Stimulated activated CD8-positive, alpha-beta memory T cell treated with anti-CD3 and anti-CD28 coated beads, Interleukin-4, amount 100 ng/mL, for 4 hours (primary cell): ENCODE results near the gene KIAA1328.
"Not testable (repeated sequence)": the region's sequence is repeated elsewhere in the genome, so short reads cannot be mapped to it uniquely, and the experiment has no call there.

Experiments
- DNase-seq, 2 donors: peaks; one replicate each; pipeline ENCODE4 v3.0.0-alpha.2; 2020; ENCODE audit warnings: low read depth in 2 of 2, low spot score in 1 of 2

The KIAA1328 gene

GRCh38 chr18:37135177-37135576 lies 306.2 kb downstream of the KIAA1328 start:
- DNase-seq, result no peak

GRCh38 chr18:37138456-37138855 lies 309.5 kb downstream of the KIAA1328 start:
- DNase-seq, result no peak

- DNase-seq, result no peak
Observed at GRCh38 chr18:37139876-37140275, 310.9 kb downstream of the KIAA1328 start.

DNA sequence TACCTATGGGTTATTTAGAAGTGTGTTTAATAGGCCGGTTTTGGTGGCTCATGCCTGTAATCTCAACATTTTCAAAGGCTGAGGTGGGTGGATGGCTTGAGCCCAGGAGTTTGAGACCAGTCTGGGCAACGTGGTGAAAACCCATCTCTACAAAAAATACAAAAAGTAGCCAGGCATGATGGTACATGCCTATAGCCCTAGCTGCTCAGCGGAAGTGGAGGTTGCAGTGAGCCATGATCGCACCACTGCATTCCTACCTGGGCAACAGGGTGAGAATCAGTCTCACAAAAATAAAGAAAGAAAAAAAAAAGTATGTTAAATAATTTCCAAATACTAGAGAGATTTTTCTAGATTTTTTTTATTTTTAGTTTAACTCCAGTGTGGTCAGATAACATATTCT lies 316.0 kb downstream of the KIAA1328 start:
- no peak for DNase-seq

- no peak for DNase-seq
Observed at GRCh38 chr18:37156330-37156942, 327.5 kb downstream of the KIAA1328 start.

DNA sequence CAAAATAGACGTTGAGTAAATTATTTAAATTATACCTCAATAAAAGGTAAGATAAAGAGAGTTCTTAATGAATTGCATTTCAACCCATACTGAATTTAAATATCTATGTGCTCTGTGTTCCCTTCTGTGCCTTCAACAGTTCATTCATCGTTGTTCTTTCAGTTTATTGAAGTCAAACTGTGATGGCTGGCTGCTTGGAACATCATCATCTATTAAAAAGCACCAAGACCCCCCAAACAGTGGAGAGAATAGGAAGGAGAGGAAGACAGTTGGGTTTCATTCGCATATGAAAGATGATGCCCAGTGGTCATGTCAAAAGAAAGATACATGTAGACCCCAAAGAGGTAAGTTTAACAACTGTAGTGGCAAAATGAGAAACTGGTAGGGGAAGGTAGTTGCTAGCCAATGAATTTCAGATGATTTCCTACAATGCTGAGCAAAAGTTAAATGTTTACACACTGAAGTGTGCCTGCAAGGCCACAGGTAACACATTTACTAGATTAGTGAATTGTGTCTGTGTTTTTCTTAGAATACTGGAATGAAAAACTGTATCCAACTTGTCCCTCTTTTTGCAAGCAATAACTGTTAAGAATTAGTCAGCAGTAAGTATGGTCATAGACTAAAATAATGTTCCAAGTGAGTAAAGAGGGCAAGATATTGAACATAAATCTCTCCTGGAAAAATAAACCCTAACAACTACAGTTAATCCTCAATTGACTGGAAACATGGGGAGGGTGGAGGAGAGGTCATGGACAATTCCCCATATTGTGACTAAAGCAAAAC lies 331.3 kb downstream of the KIAA1328 start:
- no peak for DNase-seq

GRCh38 chr18:37161491-37161890 lies 332.6 kb downstream of the KIAA1328 start:
- DNase-seq, result no peak

- DNase-seq, result no peak
Observed at GRCh38 chr18:37162551-37162950, 333.6 kb downstream of the KIAA1328 start.

- no peak for DNase-seq
Observed at GRCh38 chr18:37163119-37163518, 334.2 kb downstream of the KIAA1328 start.

- DNase-seq, result no peak
Observed at GRCh38 chr18:37166491-37166890, 337.6 kb downstream of the KIAA1328 start.

DNA sequence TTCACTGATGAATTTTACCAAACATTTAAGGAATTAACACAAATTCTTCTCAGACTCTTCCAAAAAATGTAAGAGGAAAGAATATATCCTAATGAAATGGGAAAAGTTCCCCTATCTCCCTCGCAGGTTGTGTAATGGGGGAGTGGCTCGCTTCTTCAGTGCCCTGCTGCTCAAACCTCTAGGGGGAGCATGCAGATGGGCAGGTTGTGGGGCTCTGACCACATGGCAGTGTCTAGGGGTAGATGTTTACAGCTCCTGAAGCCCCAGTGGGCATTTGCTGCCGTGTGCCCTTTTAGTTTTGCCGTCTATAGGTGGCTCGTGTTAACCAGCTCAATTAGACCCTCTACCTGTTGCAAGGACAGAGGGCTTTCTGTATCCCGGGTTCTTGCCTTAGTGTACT lies 338.0 kb downstream of the KIAA1328 start:
- DNase-seq, result not testable (repeated sequence)

DNA sequence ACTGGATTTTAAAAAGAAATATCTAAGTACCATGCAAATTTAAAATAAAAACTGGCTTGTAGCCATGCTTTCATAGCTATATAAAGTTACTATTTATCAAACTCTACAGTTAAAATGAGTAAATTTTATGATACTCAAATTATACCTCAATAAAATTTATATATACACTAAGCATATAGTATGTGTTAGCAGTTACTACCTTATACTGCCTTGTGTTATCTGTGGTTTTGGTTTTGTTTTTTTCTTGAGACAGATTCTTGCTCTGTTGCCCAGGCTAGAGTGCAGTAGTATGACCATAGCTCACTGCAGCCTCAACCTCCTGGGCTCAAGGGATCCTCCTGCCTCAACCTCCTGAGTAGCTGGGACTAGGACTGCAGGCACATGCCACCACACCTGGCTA lies 342.1 kb downstream of the KIAA1328 start:
- DNase-seq, result no peak

DNA sequence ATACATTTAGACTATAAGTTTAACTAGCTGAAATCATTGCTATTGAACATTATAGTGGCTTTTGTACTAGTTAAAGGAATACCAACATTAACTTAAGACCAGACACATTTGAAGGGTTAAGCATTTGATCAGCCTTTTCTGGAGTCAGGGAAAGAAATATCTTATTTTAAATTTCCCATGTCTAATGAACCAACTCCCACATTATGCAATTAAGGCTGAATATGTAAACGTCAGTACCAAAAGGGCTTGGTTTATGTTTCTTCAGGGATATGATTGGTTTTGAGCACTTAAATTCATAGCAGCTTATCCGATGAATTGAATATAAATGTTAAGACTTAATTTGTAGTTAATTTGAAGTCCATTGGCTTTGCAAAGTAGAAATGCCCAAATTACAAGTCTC lies 344.5 kb downstream of the KIAA1328 start:
- DNase-seq, result no peak

DNA sequence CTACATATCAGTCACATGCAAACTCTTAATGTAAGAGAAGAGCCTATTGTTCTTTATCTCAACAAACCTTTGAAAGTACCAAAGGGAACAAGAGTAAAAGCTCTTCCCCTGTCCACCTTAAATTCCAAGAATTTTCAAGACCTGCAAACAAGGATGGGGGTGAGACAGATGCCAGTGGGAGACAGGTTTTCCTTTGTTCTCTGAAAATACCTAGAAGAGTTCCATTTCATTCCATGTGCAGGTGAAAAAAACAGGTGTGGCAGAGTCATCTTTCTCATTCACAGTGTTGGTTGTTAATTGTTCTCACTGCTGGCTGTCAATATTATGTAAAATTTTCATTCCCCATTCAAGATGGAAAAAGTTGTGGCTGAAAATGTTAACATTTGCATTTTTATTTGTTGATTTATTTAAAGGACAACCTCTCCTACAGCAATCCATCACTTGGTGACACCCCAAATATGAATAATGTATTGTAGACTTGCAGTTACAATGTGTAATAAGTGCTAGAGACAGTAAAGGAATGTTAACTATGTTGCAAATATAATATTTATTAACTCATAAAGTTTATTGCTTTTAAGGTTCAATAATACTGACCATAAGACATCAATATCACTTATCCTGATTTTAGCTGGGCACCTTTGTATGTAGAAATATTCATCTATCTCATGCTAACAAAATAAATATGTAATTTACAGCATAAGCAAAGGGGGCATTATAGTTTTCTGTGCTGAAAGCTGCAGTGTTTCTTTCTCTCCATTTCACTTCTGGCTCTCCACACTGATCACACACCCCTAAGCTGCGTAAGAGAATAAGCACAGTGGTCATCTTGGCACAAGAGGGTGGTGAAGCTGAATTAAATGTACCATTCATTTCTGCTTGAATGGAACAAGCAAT lies 347.0 kb downstream of the KIAA1328 start:
- no peak for DNase-seq

DNA sequence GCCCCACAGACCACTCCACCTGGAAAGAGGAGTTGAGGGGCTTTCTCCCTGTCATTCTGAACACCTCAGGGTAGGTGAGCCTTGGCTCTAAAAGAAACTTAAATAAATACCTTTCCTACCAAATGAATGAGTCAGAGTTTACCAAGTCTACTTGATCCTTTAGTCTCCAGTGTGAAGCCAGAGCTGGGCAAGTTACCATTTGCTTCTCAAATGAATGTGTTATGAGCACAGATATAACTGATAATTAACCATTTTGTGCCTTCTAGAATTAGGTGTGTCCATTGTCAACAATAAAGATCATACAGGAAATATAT lies 347.7 kb downstream of the KIAA1328 start:
- no peak for DNase-seq

GRCh38 chr18:37179384-37179783 lies 350.5 kb downstream of the KIAA1328 start:
- no peak for DNase-seq

- DNase-seq, result no peak
Observed at GRCh38 chr18:37180086-37180485, 351.2 kb downstream of the KIAA1328 start.

- DNase-seq, result no peak
Observed at GRCh38 chr18:37182340-37183135, 353.6 kb downstream of the KIAA1328 start.

- DNase-seq, result no peak
Observed at GRCh38 chr18:37184209-37184868, 355.4 kb downstream of the KIAA1328 start.

- no peak for DNase-seq
Observed at GRCh38 chr18:37188016-37188791, 359.3 kb downstream of the KIAA1328 start.
